ENCODE data around the gene FAM216B. TPM values are rescaled to one million over a fixed set of nuclear protein-coding genes. Genes with fewer than 3 reads are reported as not detected.

Gene FAM216B
- total and polyA plus RNA-seq, 9 of the 15 experiments (the other 6 are each of a cell fraction or from before 2014, with no cell fraction given) = not detected

DNA sequence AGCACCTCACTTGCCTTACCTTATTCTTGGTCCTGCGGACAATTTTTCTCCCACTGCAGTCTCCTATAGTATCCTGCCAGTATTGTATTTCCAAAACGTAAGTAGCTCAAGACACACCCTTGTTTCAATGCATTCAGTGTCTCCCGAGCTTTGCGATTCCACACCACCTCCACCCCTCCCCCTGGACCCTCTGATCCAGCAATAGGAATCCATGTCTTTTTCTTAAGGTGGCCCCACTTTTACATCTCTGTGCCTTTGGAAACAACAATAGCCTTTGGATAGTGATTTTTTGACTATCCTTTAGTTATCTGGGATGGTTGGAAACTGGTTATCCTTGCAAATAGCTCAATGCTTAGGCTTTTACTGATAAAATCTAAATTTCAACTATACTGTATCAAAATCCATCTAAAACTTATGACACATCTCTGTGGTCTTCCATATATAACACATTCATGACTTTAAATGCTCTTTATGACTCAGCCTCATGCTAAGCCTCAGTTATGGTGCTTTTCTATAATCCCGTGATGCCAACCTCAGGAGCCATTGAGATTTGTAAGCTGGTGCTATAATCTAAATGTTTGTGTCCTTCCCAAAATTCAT is 27.1 kb downstream of the FAM216B start (continued):
- TF ChIP-seq MAFG (tag; conservative IDR thresholded peaks at IDR 0.05) = no peak
- TF ChIP-seq IFI16 (CRISPR knock-in tag; IDR thresholded peaks at IDR 0.05) = no peak
- TF ChIP-seq TBP (optimal IDR thresholded peaks at IDR 0.05; ENCODE audit: low read depth, low read length) = no peak
- no peak for TF ChIP-seq SMARCA5 (IDR thresholded peaks at IDR 0.05)
- TF ChIP-seq BACH1 (tag; IDR thresholded peaks at IDR 0.05) = no peak
- no peak for TF ChIP-seq KAT7 (CRISPR knock-in tag; IDR thresholded peaks at IDR 0.05; ENCODE audit: borderline replicate concordance)
- TF ChIP-seq SETDB1 (IDR thresholded peaks at IDR 0.05; ENCODE audit: low read length) = no peak

DNA sequence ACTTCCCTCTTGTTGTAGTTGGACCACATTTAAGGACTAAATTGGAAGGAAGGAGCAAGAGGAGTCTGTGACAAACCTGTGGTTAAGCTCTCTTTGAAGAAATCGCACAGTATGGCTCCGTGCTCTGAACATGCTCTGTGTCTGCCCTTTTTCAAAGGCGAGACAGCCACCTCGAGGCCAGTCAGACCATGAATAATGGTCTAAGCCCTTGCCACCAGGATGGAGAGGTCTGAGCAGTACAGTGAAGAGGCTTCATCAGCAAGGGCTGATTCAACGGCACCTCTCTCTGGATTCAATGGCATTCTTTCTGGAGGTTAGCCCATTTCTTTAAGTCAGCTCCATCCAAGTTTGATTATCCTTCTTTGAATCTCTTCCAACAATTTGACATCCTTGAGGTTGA is 30.9 kb downstream of the FAM216B start:
- in situ Hi-C loops (cut with MboI) = no loop called here
- ATAC-seq = no peak
- H3K36me3 ChIP-seq (ENCODE audit: control insufficient read depth, insufficient read depth, low read length) = no peaks in the 10 kb centered on the region
- H3K27me3 ChIP-seq (ENCODE audit: control insufficient read depth in 2 of 2, insufficient read depth in 2 of 2, low read length in 2 of 2) = no peaks in the 10 kb centered on the region
- H3K9me3 ChIP-seq (replicated peaks; ENCODE audit: control insufficient read depth, insufficient read depth, low read depth, low read length) = no peaks in the 10 kb centered on the region
- no peak for FAIRE-seq
- H3K4me3 ChIP-seq = no peak overlapping the region
- 0% methylated on average over 5 of the region's 5 CpGs for WGBS (ENCODE audit: insufficient coverage, low coverage, missing lambda C conversion rate)
- POLR2A ChIA-PET = interaction anchor here (0.6 kb wide), 1 partner anchor 80 kb away, joined by 3 read pairs; no protein-coding TSS in a partner anchor
- no peak overlapping the region for H3K4me2 ChIP-seq (ENCODE audit: insufficient read depth, low read length)
- H3K9ac ChIP-seq (ENCODE audit: insufficient read depth in 1 of 2, low read depth in 2 of 2, low read length in 2 of 2) = no peak overlapping the region
- H3K4me1 ChIP-seq (replicated peaks in 1 of 2; ENCODE audit: control insufficient read depth in 2 of 2, insufficient read depth in 2 of 2, low read length in 2 of 2) = no peaks in the 10 kb centered on the region
- H3K9me1 ChIP-seq (ENCODE audit: control insufficient read depth, insufficient read depth, low read length) = no peaks in the 10 kb centered on the region
- no peak overlapping the region for H2AFZ ChIP-seq (ENCODE audit: low read depth, low read length)
- no peak for DNase-seq (ENCODE audit: extremely low read depth in 1 of 4, low spot score in 3 of 4)
- TF ChIP-seq, protein P1, sequence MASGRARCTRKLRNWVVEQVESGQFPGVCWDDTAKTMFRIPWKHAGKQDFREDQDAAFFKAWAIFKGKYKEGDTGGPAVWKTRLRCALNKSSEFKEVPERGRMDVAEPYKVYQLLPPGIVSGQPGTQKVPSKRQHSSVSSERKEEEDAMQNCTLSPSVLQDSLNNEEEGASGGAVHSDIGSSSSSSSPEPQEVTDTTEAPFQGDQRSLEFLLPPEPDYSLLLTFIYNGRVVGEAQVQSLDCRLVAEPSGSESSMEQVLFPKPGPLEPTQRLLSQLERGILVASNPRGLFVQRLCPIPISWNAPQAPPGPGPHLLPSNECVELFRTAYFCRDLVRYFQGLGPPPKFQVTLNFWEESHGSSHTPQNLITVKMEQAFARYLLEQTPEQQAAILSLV (tag; IDR thresholded peaks at IDR 0.05) = no peak
- TF ChIP-seq SMAD2 (IDR thresholded peaks at IDR 0.05; ENCODE audit: low read depth, low read length) (no peak), PTBP1 (IDR thresholded peaks at IDR 0.05; ENCODE audit: low read depth, low read length) (no peak), CHD2 (IDR thresholded peaks at IDR 0.05; ENCODE audit: low read depth, low read length) (no peak), FOXJ3 (CRISPR knock-in tag; IDR thresholded peaks at IDR 0.05) (no peak), ZBTB17 (CRISPR knock-in tag; IDR thresholded peaks at IDR 0.05) (no peak), PRPF4 (IDR thresholded peaks at IDR 0.05; ENCODE audit: insufficient read depth, low read depth, low read length, poor library complexity, severe bottlenecking) (no peak), YBX1 (IDR thresholded peaks at IDR 0.05) (no peak), MECOM (CRISPR knock-in tag; IDR thresholded peaks at IDR 0.05) (no peak), LEF1 (IDR thresholded peaks at IDR 0.05) (no peak), NCOA4 (IDR thresholded peaks at IDR 0.05; ENCODE audit: partially characterized antibody) (no peak)
- TF ChIP-seq, protein P2, sequence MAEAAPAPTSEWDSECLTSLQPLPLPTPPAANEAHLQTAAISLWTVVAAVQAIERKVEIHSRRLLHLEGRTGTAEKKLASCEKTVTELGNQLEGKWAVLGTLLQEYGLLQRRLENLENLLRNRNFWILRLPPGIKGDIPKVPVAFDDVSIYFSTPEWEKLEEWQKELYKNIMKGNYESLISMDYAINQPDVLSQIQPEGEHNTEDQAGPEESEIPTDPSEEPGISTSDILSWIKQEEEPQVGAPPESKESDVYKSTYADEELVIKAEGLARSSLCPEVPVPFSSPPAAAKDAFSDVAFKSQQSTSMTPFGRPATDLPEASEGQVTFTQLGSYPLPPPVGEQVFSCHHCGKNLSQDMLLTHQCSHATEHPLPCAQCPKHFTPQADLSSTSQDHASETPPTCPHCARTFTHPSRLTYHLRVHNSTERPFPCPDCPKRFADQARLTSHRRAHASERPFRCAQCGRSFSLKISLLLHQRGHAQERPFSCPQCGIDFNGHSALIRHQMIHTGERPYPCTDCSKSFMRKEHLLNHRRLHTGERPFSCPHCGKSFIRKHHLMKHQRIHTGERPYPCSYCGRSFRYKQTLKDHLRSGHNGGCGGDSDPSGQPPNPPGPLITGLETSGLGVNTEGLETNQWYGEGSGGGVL (CRISPR knock-in tag; IDR thresholded peaks at IDR 0.05) = no peak
- intact Hi-C loops (cut with micrococcal nuclease) = no loop called here
- CTCF ChIA-PET (ENCODE audit: low intra/inter-chr PET ratio) = no interaction called here
- BruUV-seq (replicated peaks) = no TSS peak
- no peaks in the 10 kb centered on the region for H3K79me2 ChIP-seq (ENCODE audit: control insufficient read depth, insufficient read depth, low read length)
- H4K20me1 ChIP-seq (replicated peaks; ENCODE audit: control insufficient read depth, insufficient read depth, low read length) = no peaks in the 10 kb centered on the region
- H3K27ac ChIP-seq (ENCODE audit: extremely low read depth, low read depth, low read length) = no peak overlapping the region

Data from K562 (cell line).